Activated T-helper 9 cell treated with anti-CD3 and anti-CD28 coated beads, Interleukin-2, amount 50 U/mL, for 16 hours (primary cell): ENCODE data around the gene HOXB7.

ENCODE experiments used
- DNase-seq: peaks from one replicate; pipeline ENCODE4 v3.0.0-alpha.2; 2020; ENCODE audit warnings: low read depth

The HOXB7 gene

GRCh38 chr17:48579471-48579759, 31.4 kb downstream of the HOXB7 start:
- no peak for DNase-seq

DNA sequence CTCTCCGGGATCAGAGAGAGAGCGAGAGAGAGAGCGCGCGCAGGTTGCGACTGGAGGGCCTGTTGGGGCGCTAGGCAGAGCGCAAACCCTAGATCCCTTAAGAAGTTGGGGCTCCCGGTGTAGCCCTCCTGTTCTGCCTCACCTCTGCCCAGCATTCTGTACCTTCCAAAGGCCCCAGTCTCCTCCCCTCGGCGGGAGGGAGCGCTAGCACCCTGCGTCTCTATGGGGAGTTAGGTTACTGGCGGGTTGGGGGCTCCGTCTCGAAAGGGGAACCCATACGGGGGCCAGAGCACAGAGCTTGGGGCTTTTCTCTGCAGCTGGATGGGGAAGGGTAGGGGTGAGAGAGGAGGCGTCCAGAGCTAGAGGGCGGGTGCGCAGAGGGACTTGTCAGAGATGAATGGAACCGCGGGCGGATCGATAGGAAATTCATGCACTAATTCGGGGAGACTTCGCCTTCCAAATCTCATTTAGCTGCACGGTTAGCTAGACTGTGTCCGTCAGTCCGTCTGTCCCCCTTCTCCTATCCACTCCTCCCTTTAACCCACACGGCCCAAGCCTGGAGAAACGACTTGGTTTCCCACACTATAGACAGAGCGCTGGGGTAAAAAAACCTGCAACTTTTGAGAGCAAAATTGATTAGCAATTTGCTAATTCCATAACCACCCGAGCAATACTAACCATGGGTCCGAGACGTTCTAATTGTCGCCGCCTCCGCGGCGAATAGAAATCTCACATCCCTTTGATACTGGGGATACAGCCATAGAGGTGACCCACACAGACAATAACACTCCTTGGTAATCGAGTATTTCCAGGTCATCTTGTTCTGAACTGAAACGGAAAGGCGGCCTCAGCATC, 32.0 kb downstream of the HOXB7 start:
- no peak for DNase-seq

- DNase-seq, result peak; percentile 52
Measured at GRCh38 chr17:48577946-48578615, 32.7 kb downstream of the HOXB7 start, which contains the start of gene HOXB4. Gene HOXB4 (minus strand): TSS chr17:48578350. CDS start chr17:48578319, 31 bp downstream.

GRCh38 chr17:48577330-48577945, 33.4 kb downstream of the HOXB7 start:
- no peak for DNase-seq

- DNase-seq, result no peak
Measured at GRCh38 chr17:48576479-48577309, 34.1 kb downstream of the HOXB7 start.

- DNase-seq, result no peak
Measured at GRCh38 chr17:48575673-48576478, 34.9 kb downstream of the HOXB7 start.

DNA sequence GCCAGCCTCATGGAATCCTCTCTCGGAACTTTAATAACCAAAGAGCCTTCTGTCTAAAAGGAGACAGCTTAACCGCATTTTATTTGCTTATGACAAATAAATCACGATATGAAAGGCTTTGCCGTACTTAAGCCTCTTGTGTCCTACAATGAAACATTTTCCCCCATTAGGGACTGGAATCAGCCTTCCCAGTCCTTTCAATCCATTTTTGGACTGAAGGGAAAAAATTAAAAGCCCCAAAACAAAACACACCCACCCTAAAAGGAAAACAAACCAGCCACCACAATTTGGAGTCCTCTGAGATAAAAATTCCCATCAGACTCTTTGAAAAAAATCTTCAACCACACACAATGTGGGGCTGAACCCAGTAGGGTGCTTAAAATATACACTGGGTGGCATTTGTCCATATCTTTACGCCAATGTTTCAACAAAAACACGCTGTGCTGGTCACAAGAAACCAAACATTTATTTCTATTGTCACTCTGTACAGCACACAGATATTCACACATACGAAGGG, 35.7 kb downstream of the HOXB7 start:
- DNase-seq, result no peak

DNA sequence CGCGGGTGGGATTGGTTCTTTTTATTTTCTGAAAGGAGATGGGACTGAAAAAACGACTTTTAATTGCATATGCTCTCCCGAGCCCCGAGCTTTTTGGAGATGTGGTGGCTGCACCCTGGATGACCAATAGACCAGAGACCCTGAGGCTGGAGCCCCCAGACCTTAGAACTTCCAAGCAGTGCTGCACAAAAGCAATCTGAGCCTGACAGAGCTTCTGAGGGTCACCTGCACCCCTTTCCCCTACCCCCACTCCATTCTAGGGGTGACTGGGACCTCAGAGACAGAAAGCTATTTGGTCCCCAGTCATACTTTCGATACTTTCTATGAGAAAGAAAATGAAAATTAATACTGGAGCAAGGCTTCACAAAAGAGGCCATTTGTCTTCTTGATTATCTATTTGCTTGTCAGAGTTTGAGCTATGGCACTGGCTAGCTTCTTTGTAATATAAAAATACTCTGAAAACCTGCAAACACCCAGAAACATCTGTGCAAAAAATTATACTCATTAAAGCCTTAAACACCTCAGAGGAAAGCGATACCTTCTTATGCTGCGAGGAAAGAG, 36.2 kb downstream of the HOXB7 start:
- no peak for DNase-seq

DNA sequence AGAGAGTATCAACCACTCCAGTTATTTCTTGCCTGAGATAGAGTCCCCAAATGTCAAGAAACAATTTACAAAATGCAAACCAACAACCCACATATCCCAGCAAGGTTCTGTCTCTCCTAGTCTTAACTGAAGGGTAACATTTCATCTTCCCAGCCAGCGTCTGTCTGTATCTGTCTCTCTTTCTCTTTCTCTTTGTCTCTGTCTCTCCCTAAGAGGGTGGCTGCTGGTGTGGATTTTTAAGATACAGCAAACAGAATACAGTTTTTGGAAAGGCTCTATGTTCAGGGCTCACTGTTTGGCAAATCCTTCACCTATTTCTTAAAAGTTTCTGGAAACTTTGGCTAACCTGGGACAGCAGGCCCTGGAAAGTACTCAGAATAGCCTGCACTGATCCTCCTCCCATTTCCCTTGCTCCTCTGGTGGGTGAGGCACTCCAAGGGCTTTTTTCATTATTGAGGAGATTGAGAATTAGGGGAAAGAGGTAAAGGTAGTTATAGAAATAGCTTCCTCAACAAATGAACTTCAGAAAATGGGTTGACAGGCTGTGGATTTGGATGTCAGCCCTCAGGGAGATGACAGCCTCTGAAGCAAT, 38.9 kb downstream of the HOXB7 start:
- no peak for DNase-seq

DNA sequence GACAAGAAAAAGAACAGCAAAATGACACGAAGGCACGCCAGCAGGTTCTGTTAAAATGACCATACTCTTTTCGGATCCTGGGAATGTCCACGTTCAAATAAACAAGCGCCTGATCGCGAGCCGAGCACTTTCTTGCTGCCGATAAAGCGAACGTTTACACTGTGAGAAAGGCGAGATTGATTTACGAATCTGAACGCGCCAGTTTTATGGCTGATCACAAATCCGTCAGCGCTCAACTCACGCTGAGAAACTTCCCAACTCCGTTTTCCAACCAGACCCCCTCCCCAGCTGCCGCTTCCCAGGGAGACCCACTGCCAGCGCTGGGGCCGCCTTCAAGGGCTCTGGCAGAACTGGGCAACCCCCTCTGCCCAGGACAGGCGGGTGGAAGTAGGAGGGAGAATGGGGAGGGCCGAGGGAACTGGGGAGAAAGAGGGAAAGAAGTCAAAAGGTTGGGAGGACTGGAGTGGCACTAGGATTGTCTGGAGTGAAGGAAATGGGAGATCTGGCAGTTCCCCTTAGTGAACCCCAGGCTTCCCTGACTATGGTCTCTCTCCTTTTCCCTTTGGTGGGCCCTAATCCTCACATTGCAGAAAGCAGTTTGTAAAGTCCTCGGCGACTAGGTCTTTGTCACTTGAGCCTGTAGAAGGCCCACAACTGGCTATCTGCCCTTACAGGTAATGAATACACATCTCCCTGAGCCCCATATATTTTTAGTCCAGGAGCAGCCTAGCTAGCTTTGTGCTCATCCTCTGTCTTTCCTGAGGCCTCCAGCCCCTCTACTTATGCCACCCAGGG, 39.6 kb downstream of the HOXB7 start:
- DNase-seq, result no peak

DNA sequence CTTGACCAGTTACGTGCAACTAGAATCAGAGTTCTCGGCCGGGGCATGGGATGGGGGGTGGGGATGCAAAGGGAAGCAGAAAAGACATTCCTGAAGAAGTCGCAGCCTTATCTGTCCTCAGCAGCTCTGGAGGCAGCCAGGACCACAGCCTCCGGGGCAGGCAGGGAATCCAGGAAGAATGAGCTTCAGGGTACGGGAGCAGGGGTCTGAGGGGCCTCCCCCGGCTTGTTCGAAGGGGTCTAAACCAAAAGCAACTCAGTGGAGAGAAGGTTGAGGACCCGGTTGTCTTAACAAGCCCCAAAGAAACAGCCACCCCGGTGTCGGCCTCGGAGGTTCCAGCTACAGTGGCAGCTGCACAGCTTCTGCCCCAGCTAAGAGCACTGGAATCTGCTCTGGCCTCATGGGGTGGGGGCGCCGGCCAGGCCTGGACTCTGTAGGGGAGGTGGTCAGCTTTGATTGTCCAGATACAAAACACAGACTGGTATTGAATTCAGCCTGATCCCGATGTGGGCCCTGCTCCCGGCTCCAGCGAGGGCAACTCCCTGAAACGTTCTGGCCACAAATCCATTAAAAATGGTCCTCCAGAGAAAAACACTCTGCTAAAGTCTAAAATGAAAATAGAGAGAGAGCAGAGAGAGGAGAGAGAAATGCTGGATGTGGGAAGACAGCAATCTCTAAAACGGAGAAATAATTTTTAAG, 40.3 kb downstream of the HOXB7 start:
- no peak for DNase-seq

DNA sequence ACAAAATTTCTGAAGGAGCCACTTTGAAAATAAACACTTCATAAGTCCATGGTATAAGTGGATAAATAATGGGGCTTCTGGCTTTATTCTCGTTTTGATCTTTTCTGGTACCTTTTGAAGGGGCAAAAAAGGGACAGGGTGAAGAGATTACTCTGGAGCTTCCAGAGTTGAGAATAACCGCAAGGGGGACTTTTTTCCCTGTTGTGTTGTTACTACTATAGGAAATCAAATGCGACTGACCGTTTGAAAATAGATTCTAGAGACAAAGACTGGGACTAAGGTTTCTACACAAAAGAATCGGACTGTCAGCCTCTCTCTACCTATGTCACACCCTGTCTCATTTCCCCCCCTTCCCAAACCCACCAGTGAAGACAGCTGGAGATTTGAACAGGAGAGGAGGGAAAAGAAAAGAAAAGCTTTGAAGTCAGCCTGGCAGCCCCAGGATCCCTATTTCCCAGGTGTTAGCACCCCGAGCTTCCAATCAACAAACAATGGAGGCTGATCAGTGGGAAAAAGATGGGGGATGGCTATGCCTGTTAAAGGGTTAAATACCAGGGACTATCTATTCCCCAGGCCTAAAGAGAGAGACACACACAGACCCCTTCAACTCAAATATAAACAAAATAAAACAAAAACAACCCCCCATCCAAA, 41.0 kb downstream of the HOXB7 start:
- DNase-seq, result no peak

GRCh38 chr17:48569240-48569582, 41.6 kb downstream of the HOXB7 start:
- DNase-seq, result no peak

DNA sequence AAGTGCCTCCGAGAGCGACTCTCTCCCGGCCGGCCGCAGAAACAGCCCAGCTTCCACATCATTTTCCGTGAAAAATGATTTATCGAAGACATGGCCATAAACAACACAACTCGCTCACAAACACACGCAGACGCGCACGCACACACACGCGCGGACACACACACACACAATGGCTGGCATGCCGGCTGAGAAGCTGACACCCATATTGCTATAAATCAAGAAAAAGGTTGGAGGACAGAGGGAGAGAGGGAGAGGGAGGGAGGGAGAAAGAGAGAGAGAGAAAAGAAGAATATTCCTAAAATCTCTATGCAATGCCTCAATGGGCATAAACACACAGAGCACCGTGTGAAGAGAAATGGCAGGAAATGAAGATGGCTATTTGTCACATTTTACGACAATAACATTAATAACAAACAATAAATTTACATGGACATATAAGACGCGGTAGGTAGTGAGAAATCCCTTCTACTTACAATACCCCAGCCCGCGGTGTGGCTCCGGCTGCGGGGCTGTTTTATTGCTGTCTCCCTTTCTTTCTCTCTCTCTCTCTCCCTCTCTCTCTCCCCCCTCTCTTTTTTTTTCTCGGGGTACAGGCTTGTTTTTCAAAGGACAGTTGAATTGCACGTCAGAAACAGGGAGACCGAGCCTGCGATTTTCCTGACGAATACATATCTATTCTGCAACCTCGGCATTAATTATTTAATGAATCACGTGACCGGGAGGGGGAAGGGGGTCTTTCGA, 42.1 kb downstream of the HOXB7 start:
- DNase-seq, result no peak

DNA sequence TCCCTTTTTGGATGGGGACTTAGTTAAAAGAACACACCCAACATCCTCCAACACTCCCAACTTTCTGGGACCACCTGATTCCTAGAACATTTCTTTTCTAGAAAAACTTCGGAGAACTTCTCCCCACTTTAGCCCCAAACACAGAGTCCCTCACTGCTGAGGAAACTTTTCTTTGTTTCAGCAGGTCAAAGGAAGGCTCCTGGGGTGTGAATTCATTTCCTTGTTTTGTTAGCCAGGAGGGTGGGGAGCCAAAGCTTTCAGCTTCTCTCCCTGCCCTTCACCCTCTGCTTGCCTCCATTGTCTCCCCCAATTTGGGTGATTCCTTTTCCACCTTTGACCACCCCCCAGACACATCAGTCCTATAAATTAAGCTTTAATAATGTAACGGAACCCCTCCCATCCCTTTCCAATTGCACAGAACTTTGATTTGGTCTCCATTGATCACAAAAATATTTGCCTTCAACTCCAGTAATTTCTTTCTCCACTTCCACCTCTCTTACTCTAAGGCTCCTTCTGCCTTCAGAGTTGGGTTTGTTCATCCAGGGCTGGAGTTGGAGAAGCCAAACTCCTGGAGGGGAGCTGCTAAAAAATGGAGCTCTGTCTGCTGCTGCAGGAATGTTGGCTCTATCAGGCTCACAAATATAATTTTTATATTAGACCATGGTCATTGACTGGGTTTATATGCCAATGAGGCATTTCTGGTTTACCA, 43.0 kb downstream of the HOXB7 start:
- no peak for DNase-seq

- DNase-seq, result no peak
Measured at GRCh38 chr17:48567209-48567608, 43.6 kb downstream of the HOXB7 start.

GRCh38 chr17:48566717-48567116, 44.1 kb downstream of the HOXB7 start:
- DNase-seq, result no peak
